Fibroblast of lung (primary cell): Measurements from ENCODE around the gene CTSZ. TPM values are rescaled to one million over a fixed set of nuclear protein-coding genes. Genes with fewer than 3 reads are reported as not detected.
"Not testable (repeated sequence)": the region's sequence is repeated elsewhere in the genome, so short reads cannot be mapped to it uniquely, and the experiment has no call there.

Experiments
- DNase-seq, 2 donors: peaks; one replicate each; pipeline versions ENCODE4 v3.0.0 to v3.0.0-alpha.2; 2010; ENCODE audit warnings: low read depth in 2 of 2
- H2AFZ ChIP-seq: 2 replicates; pipeline ENCODE4 v1.5.1; 2012; ENCODE audit warnings: low read length, control low read depth, inconsistent platforms
- H3K27ac ChIP-seq: 2 replicates; pipeline ENCODE4 v1.5.1; 2011; ENCODE audit warnings: low read length, control low read depth; ENCODE audit not compliant: insufficient read depth
- H3K27me3 ChIP-seq: 2 replicates; pipeline ENCODE4 v1.5.1; 2011; ENCODE audit warnings: mild to moderate bottlenecking, low read length; ENCODE audit not compliant: control insufficient read depth, insufficient read depth
- H3K36me3 ChIP-seq: 2 replicates; pipeline ENCODE4 v1.5.1; 2011; ENCODE audit warnings: low read length; ENCODE audit not compliant: control insufficient read depth, insufficient read depth
- H3K4me1 ChIP-seq: 2 replicates; pipeline ENCODE4 v1.5.1; 2011; ENCODE audit warnings: low read length; ENCODE audit not compliant: control insufficient read depth, insufficient read depth; ENCODE audit errors: extremely low read depth
- H3K4me2 ChIP-seq: 2 replicates; pipeline ENCODE4 v1.5.1; 2011; ENCODE audit warnings: low read length, control low read depth; ENCODE audit not compliant: insufficient read depth; ENCODE audit errors: extremely low read depth
- H3K4me3 ChIP-seq, 4 experiments: fragments of 200-600 bp in 1 of 4; sonication (generic) in 1 of 4; replicated peaks in 1 of 4; 2 replicates each; pipeline ENCODE4 v1.5.1; 2011 to 2016; ENCODE audit warnings: low read length in 4 of 4, low read depth in 3 of 4, mild to moderate bottlenecking in 3 of 4, control low read depth in 2 of 4, inconsistent platforms in 1 of 4, mixed read lengths in 1 of 4; ENCODE audit not compliant: insufficient read depth in 1 of 4; ENCODE audit errors: control extremely low read depth in 1 of 4
- H3K79me2 ChIP-seq: 2 replicates; pipeline ENCODE4 v1.5.1; 2012; ENCODE audit warnings: mild to moderate bottlenecking, low read length, inconsistent platforms; ENCODE audit not compliant: control insufficient read depth, insufficient read depth
- H3K9ac ChIP-seq: 2 replicates; pipeline ENCODE4 v1.5.1; 2011; ENCODE audit warnings: mild to moderate bottlenecking, low read length, control low read depth; ENCODE audit not compliant: insufficient read depth
- H3K9me3 ChIP-seq: 2 replicates; pipeline ENCODE4 v1.5.1; 2012; ENCODE audit warnings: low read depth, low read length; ENCODE audit not compliant: control insufficient read depth, insufficient read depth
- H4K20me1 ChIP-seq: 2 replicates; pipeline ENCODE4 v1.5.1; 2011; ENCODE audit warnings: low read length; ENCODE audit not compliant: control insufficient read depth, insufficient read depth; ENCODE audit errors: extremely low read depth
- EZH2 ChIP-seq: IDR thresholded peaks from 2 replicates; pipeline ENCODE4 v1.5.1; 2012; ENCODE audit warnings: low read length, control low read depth, mild to moderate bottlenecking; ENCODE audit errors: missing control alignments
- polyA plus RNA-seq, 2 donors: library from polyadenylated mRNA; depleted of rRNA in 1 of 2; stranded (reverse) in 1 of 2; unstranded in 1 of 2; fragments of >200 nt; gene quantifications; 2 replicates each; pipeline ENCODE4 v1.2.1, GENCODE V29; 2011 to 2012; ENCODE audit warnings: missing spikeins in 1 of 2
- total RNA-seq: library from RNA; depleted of rRNA; stranded (reverse); fragments of >200 nt; gene quantifications from 2 replicates; pipeline ENCODE4 v1.2.1, GENCODE V29; 2014
- TF ChIP-seq, protein P1 (sequence below), 2 donors: IDR thresholded peaks in 1 of 2; conservative IDR thresholded peaks in 1 of 2; 1 replicate in 1 of 2; 2 replicates in 1 of 2; pipeline ENCODE4 v1.5.1; 2011 to 2012; ENCODE audit warnings: low read length in 2 of 2, control low read depth in 1 of 2, inconsistent platforms in 1 of 2, low read depth in 1 of 2, mild to moderate bottlenecking in 1 of 2

The CTSZ gene
- total and polyA plus RNA-seq, 2 donors (not counting 1 experiment from before 2014, with no cell fraction given): 201 to 250 TPM

DNA sequence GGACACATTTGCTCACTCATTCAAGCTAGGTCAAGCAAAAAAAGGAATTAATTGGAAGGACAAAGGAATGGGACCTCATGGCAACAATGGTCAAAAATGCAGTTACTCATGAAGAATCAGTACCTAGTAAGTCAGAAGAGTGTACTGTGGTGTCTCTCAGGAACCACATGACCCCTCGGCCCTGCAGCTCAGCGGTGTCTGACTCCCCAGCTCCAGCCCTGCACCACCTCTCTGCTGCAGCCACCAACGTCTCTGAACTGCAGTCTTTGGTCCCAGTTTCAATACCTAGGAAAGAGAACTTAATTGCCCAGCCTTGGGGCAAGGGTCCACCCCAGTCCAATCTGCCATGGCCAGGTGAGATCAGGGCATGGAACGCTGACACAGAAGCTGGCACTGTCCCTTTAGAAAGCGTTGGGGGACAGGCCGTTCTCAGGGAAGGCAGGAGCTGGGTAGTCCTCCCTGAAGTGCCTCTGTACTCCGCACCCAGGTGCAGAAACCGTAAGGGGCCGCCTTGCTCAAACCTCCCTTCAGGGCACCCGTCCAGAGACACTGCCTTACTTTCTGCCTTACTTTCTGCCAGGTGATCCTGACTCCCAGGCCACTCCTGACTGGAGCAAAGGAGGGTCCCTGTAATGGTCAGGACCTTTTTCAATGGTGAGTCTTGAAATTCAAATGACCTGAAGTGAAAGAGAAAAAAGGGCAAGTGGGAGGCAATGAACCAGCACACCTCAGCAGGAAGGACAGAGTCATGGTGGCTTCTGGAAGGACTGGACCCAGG lies 39.2 kb downstream of the CTSZ start:
- Histone ChIP-seq H3K9me3 (no peaks in the 10 kb centered on the region), H3K79me2 (no peaks in the 10 kb centered on the region), H3K36me3 (no peaks in the 10 kb centered on the region), H3K4me2 (no peak overlapping the region), H3K9ac (no peak overlapping the region), H3K27me3 (peaks cover 1% of the 10 kb centered on the region), H3K4me3 (no peak overlapping the region), H3K4me1 (no peaks in the 10 kb centered on the region), H2AFZ (no peak overlapping the region), H3K27ac (no peak overlapping the region), H4K20me1 (no peaks in the 10 kb centered on the region)
- TF ChIP-seq EZH2: no peak
- TF ChIP-seq, protein P1, sequence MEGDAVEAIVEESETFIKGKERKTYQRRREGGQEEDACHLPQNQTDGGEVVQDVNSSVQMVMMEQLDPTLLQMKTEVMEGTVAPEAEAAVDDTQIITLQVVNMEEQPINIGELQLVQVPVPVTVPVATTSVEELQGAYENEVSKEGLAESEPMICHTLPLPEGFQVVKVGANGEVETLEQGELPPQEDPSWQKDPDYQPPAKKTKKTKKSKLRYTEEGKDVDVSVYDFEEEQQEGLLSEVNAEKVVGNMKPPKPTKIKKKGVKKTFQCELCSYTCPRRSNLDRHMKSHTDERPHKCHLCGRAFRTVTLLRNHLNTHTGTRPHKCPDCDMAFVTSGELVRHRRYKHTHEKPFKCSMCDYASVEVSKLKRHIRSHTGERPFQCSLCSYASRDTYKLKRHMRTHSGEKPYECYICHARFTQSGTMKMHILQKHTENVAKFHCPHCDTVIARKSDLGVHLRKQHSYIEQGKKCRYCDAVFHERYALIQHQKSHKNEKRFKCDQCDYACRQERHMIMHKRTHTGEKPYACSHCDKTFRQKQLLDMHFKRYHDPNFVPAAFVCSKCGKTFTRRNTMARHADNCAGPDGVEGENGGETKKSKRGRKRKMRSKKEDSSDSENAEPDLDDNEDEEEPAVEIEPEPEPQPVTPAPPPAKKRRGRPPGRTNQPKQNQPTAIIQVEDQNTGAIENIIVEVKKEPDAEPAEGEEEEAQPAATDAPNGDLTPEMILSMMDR (conservative IDR thresholded peaks at IDR 0.05 in 1 of 2, IDR thresholded peaks at IDR 0.05 in 1 of 2; ENCODE audit: low read depth in 1 of 2, low read length in 2 of 2): no peak
- no peak for DNase-seq

DNA sequence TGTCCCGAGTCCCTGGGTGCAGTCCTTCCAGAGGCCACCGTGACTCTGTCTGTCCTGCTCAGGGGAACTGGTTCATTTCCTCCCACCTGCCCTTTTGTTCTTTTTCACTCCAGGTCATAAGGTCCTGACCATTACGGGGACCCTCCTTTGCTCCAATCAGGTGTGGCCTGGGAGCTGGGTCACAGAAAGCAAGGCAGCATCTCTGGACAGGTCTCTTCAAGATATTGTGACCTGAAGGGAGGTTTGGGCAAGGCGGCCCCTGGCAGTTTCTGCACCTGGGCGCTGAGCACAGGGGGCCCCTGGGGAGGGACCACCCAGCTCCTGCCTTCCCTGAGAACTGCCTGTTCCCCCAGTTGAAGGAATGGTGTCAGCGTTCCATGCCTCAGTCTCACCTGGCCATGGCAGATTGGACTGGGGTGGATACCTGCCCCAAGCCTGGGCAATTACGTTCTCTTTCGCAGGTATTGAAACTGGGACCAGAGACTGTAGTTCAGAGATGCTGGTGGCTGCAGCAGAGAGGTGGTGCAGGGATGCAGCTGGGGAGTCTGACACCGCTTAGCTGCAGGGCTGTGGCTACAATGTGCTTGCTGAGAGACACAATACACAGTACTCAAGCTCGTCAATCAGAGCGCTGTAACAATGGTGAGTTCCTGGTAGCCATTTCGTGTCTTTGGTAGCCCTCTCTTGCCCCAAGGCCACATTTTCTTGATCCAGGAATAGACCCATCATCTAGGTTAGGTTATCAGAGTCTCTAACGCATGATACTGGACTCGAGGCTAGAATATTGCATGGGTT lies 41.6 kb downstream of the CTSZ start:
- H3K27me3 ChIP-seq: no peaks in the 10 kb centered on the region
- H3K27ac ChIP-seq: no peak overlapping the region
- no peak for TF ChIP-seq EZH2
- TF ChIP-seq, protein P1 (conservative IDR thresholded peaks at IDR 0.05 in 1 of 2, IDR thresholded peaks at IDR 0.05 in 1 of 2; ENCODE audit: low read depth in 1 of 2, low read length in 2 of 2): no peak
- DNase-seq: no peak
- H3K9ac ChIP-seq: no peak overlapping the region
- H3K4me2 ChIP-seq: no peak overlapping the region
- no peak overlapping the region for H3K4me3 ChIP-seq
- no peak overlapping the region for H2AFZ ChIP-seq
- H3K9me3 ChIP-seq: no peaks in the 10 kb centered on the region
- no peaks in the 10 kb centered on the region for H4K20me1 ChIP-seq
- H3K36me3 ChIP-seq: no peaks in the 10 kb centered on the region
- H3K4me1 ChIP-seq: no peaks in the 10 kb centered on the region
- no peaks in the 10 kb centered on the region for H3K79me2 ChIP-seq

- H3K79me2 ChIP-seq, H3K4me1 ChIP-seq, H3K36me3 ChIP-seq, H3K27ac ChIP-seq, H3K4me3 ChIP-seq, H3K9me3 ChIP-seq, DNase-seq, H3K27me3 ChIP-seq, H3K9ac ChIP-seq, H4K20me1 ChIP-seq, H2AFZ ChIP-seq, H3K4me2 ChIP-seq: not testable (repeated sequence)
These were observed 43.1 kb downstream of the CTSZ start for GRCh38 chr20:58963922-58964321.
